ACC112 (cell line): Measurements from ENCODE around the gene NDUFV3.
"Not testable (repeated sequence)": the region's sequence is repeated elsewhere in the genome, so short reads cannot be mapped to it uniquely, and the experiment has no call there.

ENCODE experiments used
- H2AFZ ChIP-seq: fragments of 200-600 bp; sonication (generic); one replicate; pipeline ENCODE4 v1.6.0; 2017; ENCODE audit warnings: antibody characterized with exemption, low read length; ENCODE audit not compliant: unreplicated experiment
- H3K27ac ChIP-seq: fragments of 200-600 bp; sonication (generic); 2 replicates; pipeline ENCODE4 v1.5.1; 2014; ENCODE audit warnings: low read depth, mild to moderate bottlenecking, antibody characterized with exemption, low read length, moderate library complexity
- H3K27me3 ChIP-seq: fragments of 200-600 bp; sonication (generic); 2 replicates; pipeline ENCODE4 v1.6.1; 2014; ENCODE audit warnings: mild to moderate bottlenecking, antibody characterized with exemption, low read length, moderate library complexity, mixed read lengths; ENCODE audit not compliant: insufficient read depth
- H3K36me3 ChIP-seq: fragments of 200-600 bp; sonication (generic); 2 replicates; pipeline ENCODE4 v1.6.1; 2016; ENCODE audit warnings: mild to moderate bottlenecking, antibody characterized with exemption, low read length, moderate library complexity, mixed read lengths; ENCODE audit not compliant: insufficient read depth
- H3K4me1 ChIP-seq: fragments of 200-600 bp; sonication (generic); one replicate; pipeline ENCODE4 v1.6.1; 2016; ENCODE audit warnings: low read length, mixed read lengths; ENCODE audit not compliant: insufficient read depth, unreplicated experiment, control insufficient read depth
- H3K4me3 ChIP-seq: fragments of 200-600 bp; sonication (generic); 2 replicates; pipeline ENCODE4 v1.5.1; 2014; ENCODE audit warnings: mild to moderate bottlenecking, low read depth, low read length
- H3K79me2 ChIP-seq: fragments of 200-600 bp; sonication (generic); one replicate; pipeline ENCODE4 v1.6.0; 2016; ENCODE audit warnings: low read length; ENCODE audit not compliant: control insufficient read depth, unreplicated experiment, insufficient read depth

NDUFV3 gene

DNA sequence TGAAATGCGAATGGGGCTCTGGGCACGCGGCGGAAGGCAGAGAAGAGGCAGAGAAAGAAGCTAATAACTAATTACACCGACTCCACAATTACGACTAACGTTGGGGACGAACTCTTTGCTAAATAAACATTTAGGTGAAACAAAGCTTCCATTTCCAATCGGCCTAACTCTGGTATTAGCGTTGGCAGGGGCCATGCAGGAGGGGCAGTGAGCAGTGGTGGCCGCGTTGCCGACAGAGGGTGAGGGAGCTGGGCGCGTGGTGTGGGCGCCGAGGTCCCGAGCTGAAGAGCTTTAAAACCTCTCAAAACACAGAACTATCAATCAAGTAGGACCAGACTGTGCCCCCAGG lies 553 bp upstream of the NDUFV3 start:
- Histone ChIP-seq H3K27me3 (no peaks in the 10 kb centered on the region), H3K27ac (peak overlapping the region; percentile 64), H3K79me2 (peaks cover 37% of the 10 kb centered on the region), H3K36me3 (peaks cover 3% of the 10 kb centered on the region; the same call in 1 of the 2 replicates), H3K4me1 (no peaks in the 10 kb centered on the region), H3K4me3 (peak overlapping the region; percentile 99), H2AFZ (peak overlapping the region; percentile 94)

DNA sequence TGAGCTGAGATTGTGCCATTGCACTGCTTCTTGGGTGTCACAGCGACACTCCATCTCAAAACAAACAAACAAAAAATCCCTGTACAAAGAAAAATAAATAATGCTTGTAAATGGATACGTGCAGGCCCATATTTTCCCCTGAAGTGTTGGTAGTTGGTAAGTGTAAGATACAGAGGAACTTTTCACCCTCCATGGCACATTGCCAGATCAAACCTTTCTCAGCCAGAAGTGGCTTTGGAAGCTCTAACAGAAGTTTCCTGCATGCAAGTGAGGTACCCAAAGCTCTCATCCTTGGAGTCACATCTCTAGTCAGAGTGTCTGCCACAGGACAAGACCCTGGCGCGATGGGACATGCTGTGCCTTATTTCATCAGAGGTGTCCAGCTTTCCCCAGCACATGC lies 7.3 kb downstream of the NDUFV3 start:
- Histone ChIP-seq H3K79me2 (peaks cover 45% of the 10 kb centered on the region), H3K36me3 (peaks cover 23% of the 10 kb centered on the region)

DNA sequence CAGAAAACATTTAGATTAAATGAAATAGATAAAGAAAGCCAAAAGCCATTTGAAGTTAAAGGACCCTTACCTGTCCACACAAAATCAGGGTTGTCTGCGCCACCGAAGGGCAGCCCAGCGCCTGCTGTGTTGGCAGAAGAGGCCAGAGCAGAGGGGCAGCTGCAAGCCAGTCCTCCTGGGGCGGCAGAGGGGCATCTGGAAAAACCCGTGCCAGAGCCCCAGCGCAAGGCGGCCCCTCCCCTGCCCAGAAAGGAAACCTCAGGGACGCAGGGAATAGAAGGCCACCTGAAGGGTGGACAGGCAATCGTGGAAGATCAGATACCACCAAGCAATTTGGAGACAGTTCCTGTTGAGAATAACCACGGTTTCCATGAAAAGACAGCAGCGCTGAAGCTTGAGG lies 10.7 kb downstream of the NDUFV3 start:
- H3K79me2 ChIP-seq = peaks cover 26% of the 10 kb centered on the region

More for the DNA sequence above, 7.3 kb downstream of the NDUFV3 start:
- H2AFZ ChIP-seq = no peak overlapping the region
- H3K4me1 ChIP-seq = no peaks in the 10 kb centered on the region
- no peaks in the 10 kb centered on the region for H3K27me3 ChIP-seq
- H3K4me3 ChIP-seq = no peak overlapping the region
- H3K27ac ChIP-seq = no peak overlapping the region

DNA sequence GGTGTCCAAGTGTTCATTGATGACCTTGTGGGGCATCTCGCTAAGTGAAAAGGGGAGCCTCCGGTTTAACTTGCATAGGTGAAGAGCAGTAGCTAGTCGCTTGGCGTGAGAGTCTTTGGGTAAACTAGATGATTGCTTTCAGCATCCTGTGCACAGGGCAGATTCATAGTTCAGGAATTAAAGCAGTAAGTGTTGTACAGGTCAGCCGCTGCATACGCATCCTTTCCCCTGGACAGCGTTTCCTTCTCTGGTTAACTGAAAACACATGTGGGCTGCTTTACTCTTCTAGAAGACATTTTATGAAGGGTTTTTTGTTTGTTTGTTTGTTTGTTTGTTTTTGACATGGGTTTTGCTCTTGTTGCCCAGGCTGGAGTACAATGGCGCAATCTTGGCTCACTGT lies 12.1 kb downstream of the NDUFV3 start:
- H3K36me3 ChIP-seq = peaks cover 26% of the 10 kb centered on the region
- H2AFZ ChIP-seq = no peak overlapping the region
- no peaks in the 10 kb centered on the region for H3K4me1 ChIP-seq
- H3K4me3 ChIP-seq = no peak overlapping the region
- H3K79me2 ChIP-seq = peaks cover 18% of the 10 kb centered on the region
- H3K27me3 ChIP-seq = no peaks in the 10 kb centered on the region
- H3K27ac ChIP-seq = no peak overlapping the region

More for the DNA sequence above, 10.7 kb downstream of the NDUFV3 start:
- Histone ChIP-seq H3K27ac (no peak overlapping the region), H3K27me3 (no peaks in the 10 kb centered on the region), H3K4me1 (no peaks in the 10 kb centered on the region), H2AFZ (no peak overlapping the region), H3K36me3 (peaks cover 26% of the 10 kb centered on the region), H3K4me3 (no peak overlapping the region)

DNA sequence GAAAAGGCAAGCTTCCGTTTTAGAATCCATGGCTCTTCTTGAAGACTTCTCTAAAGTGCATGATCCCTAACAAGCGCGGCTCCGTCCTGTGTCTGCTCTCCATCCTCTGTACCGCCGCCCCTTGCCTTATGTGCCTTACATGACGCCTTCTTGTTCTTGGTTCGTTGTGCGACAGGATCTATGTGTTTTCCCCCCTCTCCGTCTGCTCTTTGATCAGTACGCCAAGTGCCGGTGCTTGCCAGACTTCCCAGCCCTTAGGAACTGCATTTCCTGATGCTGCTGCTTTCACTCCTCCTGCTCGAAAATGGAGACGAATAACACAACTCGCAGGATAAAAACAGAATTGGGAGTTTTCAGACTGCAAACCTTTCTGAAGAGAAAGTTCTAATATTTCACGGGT lies 13.1 kb downstream of the NDUFV3 start:
- H3K4me1 ChIP-seq = no peaks in the 10 kb centered on the region
- peaks cover 20% of the 10 kb centered on the region for H3K36me3 ChIP-seq
- no peaks in the 10 kb centered on the region for H3K27me3 ChIP-seq
- no peak overlapping the region for H3K4me3 ChIP-seq
- H3K27ac ChIP-seq = no peak overlapping the region
- H3K79me2 ChIP-seq = peaks cover 10% of the 10 kb centered on the region
- H2AFZ ChIP-seq = no peak overlapping the region

DNA sequence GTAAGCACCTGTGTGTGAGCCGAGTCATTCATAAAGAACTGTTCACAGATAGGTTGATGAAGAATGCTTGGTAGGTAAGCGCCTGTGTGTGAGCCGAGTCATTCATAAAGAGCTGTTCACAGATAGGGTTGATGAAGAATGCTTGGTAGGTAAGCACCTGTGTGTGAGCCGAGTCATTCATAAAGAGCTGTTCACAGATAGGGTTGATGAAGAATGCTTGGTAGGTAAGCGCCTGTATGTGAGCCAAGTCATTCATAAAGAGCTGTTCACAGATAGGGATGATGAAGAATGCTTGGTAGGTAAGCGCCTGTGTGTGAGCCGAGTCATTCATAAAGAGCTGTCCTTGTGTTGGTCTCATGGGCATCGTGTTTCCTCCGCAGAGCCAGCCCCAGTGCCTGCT lies 15.4 kb downstream of the NDUFV3 start:
- peaks cover 14% of the 10 kb centered on the region for H3K36me3 ChIP-seq
- H3K79me2 ChIP-seq, H3K4me3 ChIP-seq, H3K4me1 ChIP-seq, H3K27ac ChIP-seq, H2AFZ ChIP-seq, H3K27me3 ChIP-seq: not testable (repeated sequence)

DNA sequence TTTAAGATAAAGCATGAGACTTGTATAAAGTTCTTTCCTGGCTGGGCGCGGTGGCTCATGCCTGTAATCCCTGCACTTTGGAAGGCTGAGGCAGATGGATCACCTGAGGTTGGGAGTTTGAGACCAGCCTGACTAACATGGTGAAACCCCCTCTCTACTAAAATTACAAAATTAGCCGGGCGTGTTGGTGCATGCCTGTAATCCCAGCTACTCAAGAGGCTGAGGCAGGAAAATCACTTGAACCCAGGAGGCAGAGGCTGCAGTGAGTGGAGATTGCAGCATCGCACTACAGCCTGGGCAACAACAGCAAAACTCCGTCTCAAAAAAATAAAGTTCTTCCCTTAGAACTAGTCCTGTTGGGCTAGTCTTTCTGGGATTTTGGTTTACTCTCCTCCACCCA lies 18.8 kb downstream of the NDUFV3 start:
- H3K4me1 ChIP-seq, H3K36me3 ChIP-seq, H3K27ac ChIP-seq, H3K79me2 ChIP-seq, H3K27me3 ChIP-seq, H2AFZ ChIP-seq, H3K4me3 ChIP-seq: not testable (repeated sequence)

DNA sequence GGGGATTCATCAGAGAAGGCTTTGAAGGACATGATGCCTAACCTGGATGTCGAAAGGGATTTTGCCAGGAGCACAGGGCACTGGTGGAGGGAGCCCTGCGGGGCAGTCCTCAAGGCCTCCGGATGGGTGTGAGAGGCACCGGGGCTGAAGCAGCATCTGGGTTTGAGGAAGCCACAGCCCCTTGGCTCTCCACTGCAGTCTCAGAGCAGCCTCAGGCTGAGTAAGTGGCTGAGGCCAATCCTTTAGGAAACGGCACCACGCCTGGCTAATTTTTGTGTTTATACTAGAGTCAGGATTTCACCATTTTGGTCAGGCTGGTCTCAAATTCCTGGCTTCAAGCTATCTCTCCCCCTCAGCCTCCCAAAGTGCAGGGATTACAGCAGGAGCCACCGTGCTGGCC lies 20.4 kb downstream of the NDUFV3 start:
- Histone ChIP-seq H2AFZ (no peak overlapping the region), H3K27ac (no peak overlapping the region), H3K36me3 (peaks cover 3% of the 10 kb centered on the region; the same call in 1 of the 2 replicates), H3K4me3 (no peak overlapping the region), H3K79me2 (no peaks in the 10 kb centered on the region), H3K4me1 (no peaks in the 10 kb centered on the region), H3K27me3 (no peaks in the 10 kb centered on the region)

DNA sequence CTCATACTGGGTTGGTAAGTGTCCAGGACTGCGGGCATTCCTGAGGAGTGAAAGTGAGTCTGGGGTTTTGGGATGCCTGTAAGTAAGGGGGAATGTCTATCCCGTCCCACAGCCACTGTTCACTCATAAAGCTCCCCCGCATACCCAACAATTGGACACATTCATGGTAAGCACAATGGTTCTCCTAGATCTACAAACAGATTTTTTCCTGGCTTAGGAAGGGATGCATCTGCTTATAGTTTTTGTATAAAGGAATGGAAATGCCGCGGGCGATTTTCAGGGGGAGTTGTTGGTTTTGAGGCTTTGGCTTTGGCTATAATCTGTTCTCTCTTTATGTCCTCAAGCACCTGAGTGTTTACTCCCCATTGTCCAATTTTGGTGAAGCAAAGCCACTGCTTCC lies 25.2 kb downstream of the NDUFV3 start:
- Histone ChIP-seq H2AFZ (no peak overlapping the region), H3K27ac (no peak overlapping the region), H3K79me2 (no peaks in the 10 kb centered on the region), H3K4me3 (no peak overlapping the region), H3K36me3 (no peaks in the 10 kb centered on the region), H3K4me1 (peaks cover 1% of the 10 kb centered on the region), H3K27me3 (no peaks in the 10 kb centered on the region)

DNA sequence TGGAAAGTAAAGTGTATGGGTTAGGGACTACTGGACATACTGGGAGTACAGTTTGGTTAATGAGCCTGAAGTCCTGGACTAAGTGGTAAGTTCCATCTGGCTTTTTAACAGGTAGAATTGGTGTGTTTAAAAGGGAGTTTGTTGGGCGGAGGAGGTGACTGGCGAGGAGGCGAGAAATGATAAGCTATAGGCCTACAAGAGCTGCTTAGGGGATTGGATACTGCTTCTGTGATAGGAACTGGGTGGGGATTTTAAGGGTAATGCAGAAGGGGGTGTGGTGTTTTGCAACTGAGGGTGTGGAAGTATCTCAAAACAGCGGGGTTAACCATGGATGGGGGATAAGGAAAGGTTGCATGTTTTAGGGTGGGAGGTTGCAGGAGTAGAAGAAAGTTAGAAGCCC lies 28.8 kb downstream of the NDUFV3 start:
- Histone ChIP-seq H3K36me3 (no peaks in the 10 kb centered on the region), H3K27ac (no peak overlapping the region), H2AFZ (no peak overlapping the region)

DNA sequence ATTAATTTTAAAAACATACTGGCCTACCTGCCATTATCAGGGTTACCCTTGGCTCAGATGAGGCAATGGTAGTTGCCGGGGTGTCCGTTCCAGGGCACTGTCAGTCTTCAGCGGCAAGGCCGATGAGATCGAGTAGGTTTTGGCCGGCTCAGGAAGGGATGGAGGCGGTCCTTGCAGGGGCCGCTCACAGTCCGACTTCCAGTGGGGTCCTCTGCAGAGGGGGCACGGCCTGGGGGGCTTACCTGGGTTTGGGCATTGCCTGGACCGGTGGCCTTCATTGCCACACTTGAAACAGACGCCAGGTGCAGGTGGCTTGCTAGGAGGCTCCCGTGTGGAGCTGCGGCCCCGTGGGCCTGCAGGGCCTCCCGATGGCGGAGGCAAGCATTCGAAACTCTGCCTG lies 29.8 kb downstream of the NDUFV3 start:
- Histone ChIP-seq H3K27ac (no peak overlapping the region), H3K79me2 (no peaks in the 10 kb centered on the region), H3K27me3 (no peaks in the 10 kb centered on the region), H3K4me1 (peaks cover 10% of the 10 kb centered on the region), H3K4me3 (no peak overlapping the region), H3K36me3 (no peaks in the 10 kb centered on the region), H2AFZ (no peak overlapping the region)

More for the DNA sequence above, 28.8 kb downstream of the NDUFV3 start:
- H3K4me3 ChIP-seq = no peak overlapping the region
- H3K79me2 ChIP-seq = no peaks in the 10 kb centered on the region
- no peaks in the 10 kb centered on the region for H3K27me3 ChIP-seq
- peaks cover 10% of the 10 kb centered on the region for H3K4me1 ChIP-seq
